Posterior cingulate gyrus (tissue), 11 donors: ENCODE data around the gene MPZL1.
"Not testable (repeated sequence)": the region's sequence is repeated elsewhere in the genome, so short reads cannot be mapped to it uniquely, and the experiment has no call there.

Source experiments
- DNase-seq, 10 donors: peaks; one replicate each; pipeline versions ENCODE4 v3.0.0 to v3.0.0-alpha.2; 2020 to 2021; ENCODE audit warnings: mixed read lengths in 3 of 10
- intact Hi-C: fragments of 100-400 bp; cut with DNase I; formaldehyde crosslinking; loops from one replicate; pipeline ENCODE4 v1.15.1; 2023

MPZL1 gene

GRCh38 chr1:167830668-167831067 lies 108.9 kb downstream of the MPZL1 start:
- DNase-seq, intact Hi-C loops: not testable (repeated sequence)

- intact Hi-C loops: no loop called here
- no peak for DNase-seq
Measured at GRCh38 chr1:167832693-167833092, 110.9 kb downstream of the MPZL1 start.

- intact Hi-C loops: no loop called here
- DNase-seq: no peak
Measured at GRCh38 chr1:167833904-167834303, 112.1 kb downstream of the MPZL1 start.

GRCh38 chr1:167836197-167836596 lies 114.4 kb downstream of the MPZL1 start:
- no peak for DNase-seq
- intact Hi-C loops: no loop called here

- DNase-seq: no peak
- intact Hi-C loops: no loop called here
Measured at GRCh38 chr1:167837326-167837725, 115.5 kb downstream of the MPZL1 start.

- intact Hi-C loops: no loop called here
- no peak for DNase-seq
Measured at GRCh38 chr1:167839009-167839408, 117.2 kb downstream of the MPZL1 start.
